Liver (tissue), 3 donors: ENCODE measurements around the gene PITPNB.

Experiments
- ATF3 ChIP-seq: IDR thresholded peaks from 2 replicates; pipeline ENCODE4 v1.6.1; 2016; ENCODE audit warnings: antibody characterized with exemption
- CTCF ChIP-seq: fragments of 150-350 bp; IDR thresholded peaks from 2 replicates; pipeline ENCODE4 v1.5.1; 2017; ENCODE audit warnings: improper control_type of control experiment, low read depth, low read length; ENCODE audit not compliant: missing input control
- FOXA1 ChIP-seq: IDR thresholded peaks from 2 replicates; pipeline ENCODE4 v1.6.1; 2016; ENCODE audit warnings: antibody characterized with exemption
- MAX ChIP-seq: IDR thresholded peaks from 2 replicates; pipeline ENCODE4 v1.6.1; 2016; ENCODE audit warnings: antibody characterized with exemption
- RAD21 ChIP-seq, 2 donors: IDR thresholded peaks; 2 replicates each; pipeline ENCODE4 v1.6.1; 2016; ENCODE audit warnings: antibody characterized with exemption in 2 of 2, mild to moderate bottlenecking in 2 of 2
- donor health status: healthy.
- donor health status: healthy.

- TF ChIP-seq ATF3 = no peak
- TF ChIP-seq CTCF = no peak
- no peak for TF ChIP-seq FOXA1
- no peak for TF ChIP-seq MAX
- no peak for TF ChIP-seq RAD21 (IDR thresholded peaks at IDR 0.05)
Measured at GRCh38 chr22:27848005-27848404, 71.1 kb downstream of the PITPNB start.
